ENCODE results near the gene TAF4. TPM values are rescaled to one million over a fixed set of nuclear protein-coding genes. Genes with fewer than 3 reads are reported as not detected.
"Not testable (repeated sequence)": the region's sequence is repeated elsewhere in the genome, so short reads cannot be mapped to it uniquely, and the experiment has no call there.

The TAF4 gene
- total RNA-seq, 1 experiment from 2014 or later: 19.5 TPM

GRCh38 chr20:62084224-62084623 is 18.5 kb upstream of the TAF4 start:
- not testable (repeated sequence) for H3K9me2 ChIP-seq (replicated peaks; ENCODE audit: insufficient read depth, low read length); H3K36me3 ChIP-seq (ENCODE audit: insufficient read depth, low read length); H3K4me2 ChIP-seq (ENCODE audit: low read depth, low read length, poor library complexity, severe bottlenecking); H3K9me3 ChIP-seq (ENCODE audit: low read length); H3K4me3 ChIP-seq (ENCODE audit: low read length); H3K4me1 ChIP-seq (ENCODE audit: low read length); H3K9ac ChIP-seq (ENCODE audit: low read length); H4K20me1 ChIP-seq (ENCODE audit: insufficient read depth, low read depth, low read length); H3K27me3 ChIP-seq (ENCODE audit: low read length); H3K79me2 ChIP-seq (ENCODE audit: low read length); H3K27ac ChIP-seq (ENCODE audit: low read length); H2AFZ ChIP-seq (ENCODE audit: low read length); DNase-seq

GRCh38 chr20:62083312-62083711 is 17.6 kb upstream of the TAF4 start:
- H3K4me2 ChIP-seq (ENCODE audit: low read depth, low read length, poor library complexity, severe bottlenecking): no peak overlapping the region
- H2AFZ ChIP-seq (ENCODE audit: low read length): no peak overlapping the region
- no peaks in the 10 kb centered on the region for H3K79me2 ChIP-seq (ENCODE audit: low read length)
- no peak overlapping the region for H3K4me3 ChIP-seq (ENCODE audit: low read length)
- no peak overlapping the region for H3K27ac ChIP-seq (ENCODE audit: low read length)
- H3K9me3 ChIP-seq (ENCODE audit: low read length): no peaks in the 10 kb centered on the region
- no peaks in the 10 kb centered on the region for H3K27me3 ChIP-seq (ENCODE audit: low read length)
- DNase-seq: no peak
- no peaks in the 10 kb centered on the region for H3K4me1 ChIP-seq (ENCODE audit: low read length)
- H4K20me1 ChIP-seq (ENCODE audit: insufficient read depth, low read depth, low read length): no peaks in the 10 kb centered on the region
- H3K36me3 ChIP-seq (ENCODE audit: insufficient read depth, low read length): no peaks in the 10 kb centered on the region
- no peaks in the 10 kb centered on the region for H3K9me2 ChIP-seq (replicated peaks; ENCODE audit: insufficient read depth, low read length)
- H3K9ac ChIP-seq (ENCODE audit: low read length): no peak overlapping the region

GRCh38 chr20:62080249-62080990 is 14.7 kb upstream of the TAF4 start:
- no peak overlapping the region for H3K27ac ChIP-seq (ENCODE audit: low read length)
- no peak overlapping the region for H3K9ac ChIP-seq (ENCODE audit: low read length)
- H4K20me1 ChIP-seq (ENCODE audit: insufficient read depth, low read depth, low read length): no peaks in the 10 kb centered on the region
- H2AFZ ChIP-seq (ENCODE audit: low read length): no peak overlapping the region
- H3K4me3 ChIP-seq (ENCODE audit: low read length): no peak overlapping the region
- no peaks in the 10 kb centered on the region for H3K36me3 ChIP-seq (ENCODE audit: insufficient read depth, low read length)
- H3K4me2 ChIP-seq (ENCODE audit: low read depth, low read length, poor library complexity, severe bottlenecking): no peak overlapping the region
- H3K79me2 ChIP-seq (ENCODE audit: low read length): no peaks in the 10 kb centered on the region
- no peaks in the 10 kb centered on the region for H3K4me1 ChIP-seq (ENCODE audit: low read length)
- no peaks in the 10 kb centered on the region for H3K27me3 ChIP-seq (ENCODE audit: low read length)
- no peaks in the 10 kb centered on the region for H3K9me2 ChIP-seq (replicated peaks; ENCODE audit: insufficient read depth, low read length)
- 0 out of 2 replicates have a peak, but pooled peaks cover 3% of the 10 kb centered on the region for H3K9me3 ChIP-seq (ENCODE audit: low read length)
- DNase-seq: no peak

- no peak overlapping the region for H3K9ac ChIP-seq (ENCODE audit: low read length)
Measured at GRCh38 chr20:62079166-62079565, 13.5 kb upstream of the TAF4 start.

GRCh38 chr20:62073323-62073722 is 7.6 kb upstream of the TAF4 start:
- no peaks in the 10 kb centered on the region for H3K36me3 ChIP-seq (ENCODE audit: insufficient read depth, low read length)
- no peak overlapping the region for H3K4me3 ChIP-seq (ENCODE audit: low read length)
- no peak overlapping the region for H3K4me2 ChIP-seq (ENCODE audit: low read depth, low read length, poor library complexity, severe bottlenecking)
- no peaks in the 10 kb centered on the region for H3K27me3 ChIP-seq (ENCODE audit: low read length)
- no peaks in the 10 kb centered on the region for H3K79me2 ChIP-seq (ENCODE audit: low read length)
- H3K4me1 ChIP-seq (ENCODE audit: low read length): no peaks in the 10 kb centered on the region
- H2AFZ ChIP-seq (ENCODE audit: low read length): no peak overlapping the region
- DNase-seq: no peak
- no peaks in the 10 kb centered on the region for H3K9me2 ChIP-seq (replicated peaks; ENCODE audit: insufficient read depth, low read length)
- H4K20me1 ChIP-seq (ENCODE audit: insufficient read depth, low read depth, low read length): no peaks in the 10 kb centered on the region
- no peak overlapping the region for H3K27ac ChIP-seq (ENCODE audit: low read length)
- no peak overlapping the region for H3K9ac ChIP-seq (ENCODE audit: low read length)
- H3K9me3 ChIP-seq (ENCODE audit: low read length): peaks cover 4% of the 10 kb centered on the region; the same call in 1 of the 2 replicates

More at GRCh38 chr20:62079166-62079565, 13.5 kb upstream of the TAF4 start:
- Histone ChIP-seq H3K4me2 (ENCODE audit: low read depth, low read length, poor library complexity, severe bottlenecking) (no peak overlapping the region), H2AFZ (ENCODE audit: low read length) (no peak overlapping the region), H3K9me2 (replicated peaks; ENCODE audit: insufficient read depth, low read length) (no peaks in the 10 kb centered on the region), H3K27me3 (ENCODE audit: low read length) (no peaks in the 10 kb centered on the region), H4K20me1 (ENCODE audit: insufficient read depth, low read depth, low read length) (no peaks in the 10 kb centered on the region), H3K4me1 (ENCODE audit: low read length) (no peaks in the 10 kb centered on the region), H3K27ac (ENCODE audit: low read length) (no peak overlapping the region), H3K9me3 (ENCODE audit: low read length) (0 out of 2 replicates have a peak, but pooled peaks cover 4% of the 10 kb centered on the region), H3K36me3 (ENCODE audit: insufficient read depth, low read length) (no peaks in the 10 kb centered on the region), H3K4me3 (ENCODE audit: low read length) (no peak overlapping the region), H3K79me2 (ENCODE audit: low read length) (no peaks in the 10 kb centered on the region)
- DNase-seq: no peak

GRCh38 chr20:62071669-62072430 is 6.2 kb upstream of the TAF4 start:
- H3K27ac ChIP-seq (ENCODE audit: low read length); H3K79me2 ChIP-seq (ENCODE audit: low read length); H3K4me3 ChIP-seq (ENCODE audit: low read length); DNase-seq; H3K4me2 ChIP-seq (ENCODE audit: low read depth, low read length, poor library complexity, severe bottlenecking); H3K9ac ChIP-seq (ENCODE audit: low read length); H2AFZ ChIP-seq (ENCODE audit: low read length); H3K9me3 ChIP-seq (ENCODE audit: low read length); H3K9me2 ChIP-seq (replicated peaks; ENCODE audit: insufficient read depth, low read length); H3K4me1 ChIP-seq (ENCODE audit: low read length); H3K36me3 ChIP-seq (ENCODE audit: insufficient read depth, low read length); H4K20me1 ChIP-seq (ENCODE audit: insufficient read depth, low read depth, low read length); H3K27me3 ChIP-seq (ENCODE audit: low read length): not testable (repeated sequence)

GRCh38 chr20:62069741-62070216 is 4.1 kb upstream of the TAF4 start:
- DNase-seq: no peak
- Histone ChIP-seq H3K9me2 (replicated peaks; ENCODE audit: insufficient read depth, low read length) (no peaks in the 10 kb centered on the region), H3K9me3 (ENCODE audit: low read length) (no peaks in the 10 kb centered on the region; the same call in 1 of the 2 replicates), H3K27me3 (ENCODE audit: low read length) (0 out of 2 replicates have a peak, but pooled peaks cover 3% of the 10 kb centered on the region), H3K79me2 (ENCODE audit: low read length) (no peaks in the 10 kb centered on the region), H3K9ac (ENCODE audit: low read length) (no peak overlapping the region), H4K20me1 (ENCODE audit: insufficient read depth, low read depth, low read length) (no peaks in the 10 kb centered on the region), H3K36me3 (ENCODE audit: insufficient read depth, low read length) (no peaks in the 10 kb centered on the region), H2AFZ (ENCODE audit: low read length) (no peak overlapping the region), H3K4me2 (ENCODE audit: low read depth, low read length, poor library complexity, severe bottlenecking) (no peak overlapping the region), H3K4me1 (ENCODE audit: low read length) (peaks cover 14% of the 10 kb centered on the region), H3K4me3 (ENCODE audit: low read length) (no peak overlapping the region), H3K27ac (ENCODE audit: low read length) (no peak overlapping the region)

GRCh38 chr20:62068997-62069396 is 3.3 kb upstream of the TAF4 start:
- Histone ChIP-seq H4K20me1 (ENCODE audit: insufficient read depth, low read depth, low read length) (peaks cover 3% of the 10 kb centered on the region; the same call in 1 of the 2 replicates), H3K4me3 (ENCODE audit: low read length) (no peak overlapping the region), H3K9me2 (replicated peaks; ENCODE audit: insufficient read depth, low read length) (no peaks in the 10 kb centered on the region), H3K4me1 (ENCODE audit: low read length) (peaks cover 18% of the 10 kb centered on the region), H3K79me2 (ENCODE audit: low read length) (peaks cover 4% of the 10 kb centered on the region), H3K36me3 (ENCODE audit: insufficient read depth, low read length) (no peaks in the 10 kb centered on the region), H3K27ac (ENCODE audit: low read length) (no peak overlapping the region), H3K27me3 (ENCODE audit: low read length) (0 out of 2 replicates have a peak, but pooled peaks cover 3% of the 10 kb centered on the region), H2AFZ (ENCODE audit: low read length) (no peak overlapping the region), H3K9me3 (ENCODE audit: low read length) (no peaks in the 10 kb centered on the region; the same call in 1 of the 2 replicates), H3K9ac (ENCODE audit: low read length) (no peak overlapping the region), H3K4me2 (ENCODE audit: low read depth, low read length, poor library complexity, severe bottlenecking) (no peak overlapping the region)
- no peak for DNase-seq
